D721Med (cell line): ENCODE measurements around the gene C2orf81.
"Not testable (repeated sequence)": the region's sequence is repeated elsewhere in the genome, so short reads cannot be mapped to it uniquely, and the experiment has no call there.

ENCODE experiments used
- DNase-seq: peaks from one replicate; pipeline ENCODE4 v3.0.0; 2011; ENCODE audit warnings: low spot score; ENCODE audit not compliant: insufficient read length
- FAIRE-seq: peaks from 2 replicates; lab custom pipeline; 2011; peaks lifted over from hg19 to GRCh38; lab: Jason Lieb, UNC
- CTCF ChIP-seq: IDR thresholded peaks from 2 replicates; pipeline ENCODE4 v1.5.1; 2012; ENCODE audit warnings: mild to moderate bottlenecking, control low read depth; ENCODE audit not compliant: insufficient read depth; ENCODE audit errors: missing control alignments

C2orf81 gene

GRCh38 chr2:74425523-74425922, 4.1 kb upstream of the C2orf81 start:
- TF ChIP-seq CTCF, result no peak
- FAIRE-seq (no peak), DNase-seq (no peak)

GRCh38 chr2:74424995-74425406, 3.6 kb upstream of the C2orf81 start:
- no peak for DNase-seq
- TF ChIP-seq CTCF, result no peak
- FAIRE-seq, result no peak

GRCh38 chr2:74424139-74424992, 2.9 kb upstream of the C2orf81 start:
- DNase-seq, result no peak
- no peak for FAIRE-seq
- no peak for TF ChIP-seq CTCF

- FAIRE-seq (no peak), DNase-seq (no peak)
- no peak for TF ChIP-seq CTCF
These were observed 2.0 kb upstream of the C2orf81 start for GRCh38 chr2:74423231-74424095.

- peak; percentile 11 for DNase-seq
- not testable (repeated sequence) for FAIRE-seq
These were observed 846 bp downstream of the C2orf81 start for GRCh38 chr2:74420443-74421103.

GRCh38 chr2:74420006-74420405, 1.4 kb downstream of the C2orf81 start:
- DNase-seq (peak; percentile 1), FAIRE-seq (no peak)
- TF ChIP-seq CTCF, result no peak

GRCh38 chr2:74419345-74419744, 2.1 kb downstream of the C2orf81 start:
- no peak for TF ChIP-seq CTCF
- DNase-seq (no peak), FAIRE-seq (no peak)
